Measurements from ENCODE around the gene RAB10.

- TF ChIP-seq CTCF (IDR thresholded peaks at IDR 0.05; ENCODE audit: borderline replicate concordance, extremely low read depth, low read length, poor library complexity, severe bottlenecking) = no peak
- no peak for TF ChIP-seq EZH2 (IDR thresholded peaks at IDR 0.05; ENCODE audit: borderline replicate concordance, low read depth, low read length, severe bottlenecking)
Observed at GRCh38 chr2:26182441-26182840, 148.6 kb downstream of the RAB10 start.

All from DND-41 (cell line).